ENCODE results near the gene PTER. TPM values are rescaled to one million over a fixed set of nuclear protein-coding genes. Genes with fewer than 3 reads are reported as not detected.

Gene PTER
- total and polyA plus RNA-seq, 2 of the 13 experiments (the other 11 are each of a cell fraction or from before 2014, with no cell fraction given) = 6.1 to 6.6 TPM

GRCh38 chr10:16545116-16545736 lies 108.4 kb downstream of the PTER start:
- Histone ChIP-seq H3K27ac (ENCODE audit: extremely low read length, insufficient read depth, low read length) (no peak overlapping the region), H3K4me1 (ENCODE audit: insufficient read depth, low read length) (no peaks in the 10 kb centered on the region), H3K4me3 (replicated peaks in 1 of 3; ENCODE audit: insufficient read depth in 1 of 3, low read depth in 2 of 3, low read length in 3 of 3) (no peak overlapping the region), H3K79me2 (ENCODE audit: insufficient read depth, low read length) (no peaks in the 10 kb centered on the region), H2AFZ (ENCODE audit: low read length) (no peak overlapping the region), H3K4me2 (ENCODE audit: low read depth, low read length) (no peak overlapping the region), H3K27me3 (ENCODE audit: control insufficient read depth in 1 of 2, insufficient read depth in 2 of 2, low read length in 2 of 2) (peaks cover 0 to 4% of the 10 kb centered on the region in 2 experiments; a peak in 1 of 5 replicates), H4K20me1 (ENCODE audit: insufficient read depth, low read length) (no peaks in the 10 kb centered on the region), H3K9ac (ENCODE audit: insufficient read depth, low read depth, low read length) (no peak overlapping the region), H3K36me3 (replicated peaks in 1 of 2; ENCODE audit: control insufficient read depth in 1 of 2, insufficient read depth in 2 of 2, low read length in 2 of 2) (no peaks in the 10 kb centered on the region), H3K9me3 (ENCODE audit: low read length) (no peaks in the 10 kb centered on the region)
- intact Hi-C loops (cut with micrococcal nuclease; ENCODE audit: unreplicated experiment) = loop anchor here (10.0 kb wide), 1 partner anchor 670 kb away; no protein-coding TSS in a partner anchor
- in situ Hi-C loops (cut with HindIII; ENCODE audit: extremely low pct_ligation_motif_present, low pct_unique_long_range_greater_than_20kb) = loop anchor here (25.0 kb wide), 1 partner anchor 658 kb away; no protein-coding TSS in a partner anchor
- DNase-seq (ENCODE audit: low spot score) (peak; percentile 13), FAIRE-seq (peak; percentile 48), ATAC-seq (peak; percentile 57)
- ChIA-PET POLR2A (no interaction called here), CTCF (ENCODE audit: low intra/inter-chr PET ratio, low total read pairs) (interaction anchor here (1.1 to 2.1 kb wide), 2 partner anchors 231 to 666 kb away, joined by 5 to 9 read pairs; no protein-coding TSS in a partner anchor)
- WGBS (ENCODE audit: low lambda C conversion rate) = 27% methylated on average over 7 of the region's 7 CpGs
- no TSS peak for BruUV-seq (replicated peaks)
- TF ChIP-seq ZNF331 (CRISPR knock-in tag; IDR thresholded peaks at IDR 0.05) (no peak), ZNF235 (CRISPR knock-in tag; IDR thresholded peaks at IDR 0.05; ENCODE audit: borderline replicate concordance) (no peak), ZNF3 (CRISPR knock-in tag; IDR thresholded peaks at IDR 0.05) (peak; percentile 99), ZFAT (CRISPR knock-in tag; conservative IDR thresholded peaks at IDR 0.05) (no peak), ZNF276 (CRISPR knock-in tag; IDR thresholded peaks at IDR 0.05; ENCODE audit: low read depth) (no peak), CTCF (CRISPR knock-in tag; IDR thresholded peaks at IDR 0.05) (peak; percentile 66), MEIS2 (CRISPR knock-in tag; IDR thresholded peaks at IDR 0.05) (no peak), ZNF577 (CRISPR knock-in tag; IDR thresholded peaks at IDR 0.05; ENCODE audit: borderline replicate concordance, low read depth) (no peak), ZNF20 (CRISPR knock-in tag; IDR thresholded peaks at IDR 0.05) (no peak), ZNF589 (CRISPR knock-in tag; conservative IDR thresholded peaks at IDR 0.05) (no peak), STAG1 (CRISPR knock-in tag; IDR thresholded peaks at IDR 0.05) (peak; percentile 56), NR2F6 (IDR thresholded peaks at IDR 0.05) (no peak), NR2F6 (CRISPR knock-in tag; IDR thresholded peaks at IDR 0.05) (no peak), ZBTB34 (CRISPR knock-in tag; IDR thresholded peaks at IDR 0.05) (no peak), ZNF512B (CRISPR knock-in tag; IDR thresholded peaks at IDR 0.05; ENCODE audit: borderline replicate concordance) (no peak), KMT2B (CRISPR knock-in tag; IDR thresholded peaks at IDR 0.05) (no peak), HOXA3 (CRISPR knock-in tag; IDR thresholded peaks at IDR 0.05) (no peak), CHCHD3 (CRISPR knock-in tag; IDR thresholded peaks at IDR 0.05) (no peak)
